ENCODE data around the gene RPUSD1.
"Not testable (repeated sequence)": the region's sequence is repeated elsewhere in the genome, so short reads cannot be mapped to it uniquely, and the experiment has no call there.

The RPUSD1 gene

DNA sequence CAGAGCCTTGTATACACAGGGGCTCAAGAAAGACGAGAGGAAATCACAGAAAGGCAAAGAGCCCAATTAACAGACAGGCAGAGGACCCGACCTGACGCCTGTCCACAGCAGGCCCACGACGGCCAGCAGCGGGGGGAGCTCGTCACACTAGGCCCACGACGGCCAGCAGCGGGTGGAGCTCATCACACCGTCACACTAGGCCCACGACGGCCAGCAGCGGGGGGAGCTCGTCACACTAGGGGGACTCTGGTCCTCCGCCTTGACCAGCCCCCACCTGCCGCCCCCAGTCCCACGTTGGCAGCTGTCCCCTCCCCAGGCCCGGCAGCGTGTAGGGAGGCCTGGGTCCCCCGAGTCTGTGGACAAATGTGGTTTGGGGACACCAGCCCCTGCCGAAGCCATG lies 36.0 kb upstream of the RPUSD1 start:
- no peak overlapping the region for H3K4me3 ChIP-seq (ENCODE audit: low read depth, low read length)
- TF ChIP-seq, protein P1, sequence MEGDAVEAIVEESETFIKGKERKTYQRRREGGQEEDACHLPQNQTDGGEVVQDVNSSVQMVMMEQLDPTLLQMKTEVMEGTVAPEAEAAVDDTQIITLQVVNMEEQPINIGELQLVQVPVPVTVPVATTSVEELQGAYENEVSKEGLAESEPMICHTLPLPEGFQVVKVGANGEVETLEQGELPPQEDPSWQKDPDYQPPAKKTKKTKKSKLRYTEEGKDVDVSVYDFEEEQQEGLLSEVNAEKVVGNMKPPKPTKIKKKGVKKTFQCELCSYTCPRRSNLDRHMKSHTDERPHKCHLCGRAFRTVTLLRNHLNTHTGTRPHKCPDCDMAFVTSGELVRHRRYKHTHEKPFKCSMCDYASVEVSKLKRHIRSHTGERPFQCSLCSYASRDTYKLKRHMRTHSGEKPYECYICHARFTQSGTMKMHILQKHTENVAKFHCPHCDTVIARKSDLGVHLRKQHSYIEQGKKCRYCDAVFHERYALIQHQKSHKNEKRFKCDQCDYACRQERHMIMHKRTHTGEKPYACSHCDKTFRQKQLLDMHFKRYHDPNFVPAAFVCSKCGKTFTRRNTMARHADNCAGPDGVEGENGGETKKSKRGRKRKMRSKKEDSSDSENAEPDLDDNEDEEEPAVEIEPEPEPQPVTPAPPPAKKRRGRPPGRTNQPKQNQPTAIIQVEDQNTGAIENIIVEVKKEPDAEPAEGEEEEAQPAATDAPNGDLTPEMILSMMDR (conservative IDR thresholded peaks at IDR 0.05; ENCODE audit: low read depth, low read length), result no peak
- DNase-seq (ENCODE audit: low read depth), result no peak

DNA sequence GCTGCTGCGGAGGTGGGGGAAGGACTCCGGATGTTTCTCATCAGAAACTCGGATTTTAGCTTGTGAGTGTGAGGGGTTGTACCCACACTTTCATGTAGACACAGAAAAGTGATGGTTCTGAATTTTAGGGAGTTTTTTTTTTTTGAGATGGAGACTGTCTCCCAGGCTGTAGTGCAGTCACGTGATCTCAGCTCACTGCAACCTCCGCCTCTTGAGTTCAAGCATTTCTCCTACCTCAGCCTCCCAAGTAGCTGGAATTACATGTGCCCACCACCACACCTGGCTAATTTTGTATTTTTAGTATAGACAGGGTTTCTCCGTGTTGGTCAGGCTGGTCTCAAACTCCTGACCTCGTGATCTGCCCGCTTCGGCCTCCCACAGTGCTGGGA lies 34.7 kb upstream of the RPUSD1 start:
- TF ChIP-seq, protein P1 (conservative IDR thresholded peaks at IDR 0.05; ENCODE audit: low read depth, low read length), result no peak
- DNase-seq (ENCODE audit: low read depth), result no peak
- H3K4me3 ChIP-seq (ENCODE audit: low read depth, low read length), result no peak overlapping the region

DNA sequence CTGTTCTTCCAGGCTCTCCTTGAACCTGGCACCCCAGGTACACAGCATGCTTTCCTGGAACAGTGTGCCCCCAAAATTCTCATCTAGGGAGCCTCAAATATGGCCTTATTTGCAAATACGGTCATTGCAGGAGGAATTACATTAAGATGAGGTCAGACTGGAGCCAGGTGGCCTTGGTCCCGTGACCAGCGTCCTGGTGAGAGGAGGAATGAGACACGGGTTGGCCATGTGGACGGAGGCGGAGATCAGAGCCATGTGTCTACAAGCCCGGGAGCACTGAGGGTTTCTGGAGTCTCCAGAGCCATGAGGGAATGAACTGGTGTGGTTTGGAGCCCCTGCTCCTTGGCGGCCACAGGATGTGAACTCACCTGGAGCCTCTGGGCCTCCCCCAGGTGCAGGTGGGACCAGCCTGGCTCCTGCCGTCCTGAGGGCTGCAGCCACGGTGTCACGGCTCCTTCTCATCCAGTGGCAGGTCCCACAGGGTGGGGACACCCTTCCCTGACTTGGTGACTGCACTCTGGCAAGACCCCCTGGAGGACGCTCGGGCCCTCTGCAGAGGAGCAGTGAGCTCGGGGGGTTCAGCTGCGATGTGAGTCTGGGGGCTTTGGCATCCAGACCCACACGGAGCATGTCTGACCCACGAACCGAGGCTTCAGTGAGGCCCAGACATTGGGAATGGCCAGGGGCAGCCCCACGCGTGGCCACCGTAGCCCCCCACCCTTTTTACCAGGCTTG lies 34.2 kb upstream of the RPUSD1 start:
- DNase-seq (ENCODE audit: low read depth), result no peak
- no peak overlapping the region for H3K4me3 ChIP-seq (ENCODE audit: low read depth, low read length)
- TF ChIP-seq, protein P1 (conservative IDR thresholded peaks at IDR 0.05; ENCODE audit: low read depth, low read length), result no peak

- H3K4me3 ChIP-seq (ENCODE audit: low read depth, low read length), result no peak overlapping the region
- TF ChIP-seq, protein P1 (conservative IDR thresholded peaks at IDR 0.05; ENCODE audit: low read depth, low read length), result no peak
These were observed 33.6 kb upstream of the RPUSD1 start for GRCh38 chr16:821751-822150.

DNA sequence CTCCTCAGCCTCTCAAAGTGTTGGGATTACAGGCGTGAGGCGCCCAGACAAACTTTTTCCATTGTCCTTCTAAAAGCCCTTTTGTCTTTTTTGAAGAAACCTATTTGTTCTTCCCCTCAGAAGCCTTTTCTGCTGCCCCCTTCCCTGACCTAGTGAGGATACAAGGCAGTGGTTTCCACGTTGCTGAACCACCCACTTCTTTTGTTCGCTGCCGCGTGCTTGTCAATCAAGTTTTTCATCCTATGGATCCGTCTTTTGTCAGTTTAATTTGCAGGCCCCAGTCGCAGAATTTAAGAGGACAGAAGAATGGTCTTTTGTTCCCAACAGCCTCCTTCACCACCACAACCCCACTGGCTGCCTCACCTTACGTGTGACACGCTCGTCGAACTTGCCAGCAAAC lies 32.6 kb upstream of the RPUSD1 start:
- no peak for DNase-seq (ENCODE audit: low read depth)
- TF ChIP-seq, protein P1 (conservative IDR thresholded peaks at IDR 0.05; ENCODE audit: low read depth, low read length), result no peak
- H3K4me3 ChIP-seq (ENCODE audit: low read depth, low read length), result no peak overlapping the region

More at GRCh38 chr16:821751-822150, 33.6 kb upstream of the RPUSD1 start:
- DNase-seq (ENCODE audit: low read depth), result no peak

GRCh38 chr16:820044-820408 lies 31.8 kb upstream of the RPUSD1 start:
- DNase-seq (ENCODE audit: low read depth); H3K4me3 ChIP-seq (ENCODE audit: low read depth, low read length): not testable (repeated sequence)

- TF ChIP-seq, protein P1 (conservative IDR thresholded peaks at IDR 0.05; ENCODE audit: low read depth, low read length), result no peak
- no peak for DNase-seq (ENCODE audit: low read depth)
- no peak overlapping the region for H3K4me3 ChIP-seq (ENCODE audit: low read depth, low read length)
These were observed 31.3 kb upstream of the RPUSD1 start for GRCh38 chr16:819336-820043.
